HG03280 (cell line): ENCODE measurements around the gene PCSK7.

Experiments
- ATAC-seq: cut with Tn5 transposase; IDR thresholded peaks from one replicate; pipeline ENCODE4 v1.9.1; 2021; ENCODE audit warnings: mild to moderate bottlenecking, moderate library complexity; ENCODE audit not compliant: unreplicated experiment

PCSK7 gene

GRCh38 chr11:117170210-117170609, 61.7 kb downstream of the PCSK7 start:
- no peak for ATAC-seq

GRCh38 chr11:117169736-117170135, 62.1 kb downstream of the PCSK7 start:
- ATAC-seq: no peak

- no peak for ATAC-seq
Measured at GRCh38 chr11:117166491-117166890, 65.4 kb downstream of the PCSK7 start.

GRCh38 chr11:117160826-117161225, 71.0 kb downstream of the PCSK7 start:
- ATAC-seq: no peak

GRCh38 chr11:117159892-117160291, 72.0 kb downstream of the PCSK7 start:
- ATAC-seq: no peak

GRCh38 chr11:117157507-117157906, 74.4 kb downstream of the PCSK7 start:
- no peak for ATAC-seq

GRCh38 chr11:117154468-117154867, 77.4 kb downstream of the PCSK7 start:
- ATAC-seq: no peak
